Frontal cortex (tissue), 4 donors: ENCODE results near the gene PROSER3. TPM values are rescaled to one million over a fixed set of nuclear protein-coding genes. Genes with fewer than 3 reads are reported as not detected.

Source experiments
- DNase-seq, 2 donors: peaks; one replicate each; pipeline ENCODE4 v3.0.0; 2012; ENCODE audit warnings: low spot score in 2 of 2
- FAIRE-seq: peaks from 2 replicates; lab custom pipeline; 2012; peaks lifted over from hg19 to GRCh38; lab: Jason Lieb, UNC
- total RNA-seq: library from RNA; depleted of rRNA; stranded (reverse); fragments of >200 nt; gene quantifications from one replicate; pipeline ENCODE4 v1.2.3, GENCODE V29; 2014
- donor health status: control.
- donor health status: control.
- donor health status: control.

Gene PROSER3
- total RNA-seq, result 3.3 TPM

DNA sequence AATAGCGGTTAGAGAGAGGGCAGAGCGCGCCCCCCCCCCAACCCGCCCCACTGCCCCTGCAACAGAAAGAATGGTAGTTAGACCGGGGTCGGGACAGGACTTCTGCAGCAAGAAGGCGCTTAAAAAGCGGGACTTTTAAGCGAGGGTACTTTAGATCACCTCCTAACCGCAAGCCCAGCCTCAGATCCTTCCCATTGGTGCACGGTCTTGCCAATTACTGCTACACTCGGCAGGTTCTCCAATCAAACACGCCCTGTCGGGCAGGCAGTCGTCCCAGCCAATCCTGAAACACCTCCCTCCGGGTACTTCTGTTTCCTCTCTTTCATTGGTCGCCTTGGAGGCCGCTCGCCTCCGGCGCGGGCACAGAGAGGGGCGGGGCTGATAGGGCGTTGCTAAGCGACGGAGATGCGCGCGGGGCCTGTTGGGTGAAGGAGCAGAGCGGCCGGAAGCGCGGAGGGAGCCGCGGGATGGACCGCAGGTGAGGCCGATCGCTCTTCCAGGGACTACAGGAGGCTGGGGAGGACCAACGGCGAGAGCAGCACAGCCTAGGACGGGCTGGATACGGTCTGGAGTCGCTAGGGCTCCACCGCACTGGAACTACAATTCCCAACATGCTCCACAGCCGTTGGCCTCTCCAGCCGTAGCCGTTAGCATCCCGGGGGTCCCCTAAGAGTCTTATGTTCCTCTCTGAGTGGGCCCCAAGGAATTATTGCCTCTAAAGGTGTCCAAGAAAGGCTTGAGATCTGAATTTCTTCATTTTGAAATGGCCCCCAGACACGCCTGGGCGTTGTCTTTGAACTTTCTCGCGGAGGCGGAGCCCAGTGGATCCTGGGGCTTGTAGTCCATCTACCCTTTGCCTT lies at the start of gene PROSER3:
PROSER3 (plus strand) TSS at position 428 of the 860 bp plus-strand sequence; CDS start at position 468, 40 bp downstream.
- DNase-seq (peak; percentile 93 to 96), FAIRE-seq (peak; percentile 98)

DNA sequence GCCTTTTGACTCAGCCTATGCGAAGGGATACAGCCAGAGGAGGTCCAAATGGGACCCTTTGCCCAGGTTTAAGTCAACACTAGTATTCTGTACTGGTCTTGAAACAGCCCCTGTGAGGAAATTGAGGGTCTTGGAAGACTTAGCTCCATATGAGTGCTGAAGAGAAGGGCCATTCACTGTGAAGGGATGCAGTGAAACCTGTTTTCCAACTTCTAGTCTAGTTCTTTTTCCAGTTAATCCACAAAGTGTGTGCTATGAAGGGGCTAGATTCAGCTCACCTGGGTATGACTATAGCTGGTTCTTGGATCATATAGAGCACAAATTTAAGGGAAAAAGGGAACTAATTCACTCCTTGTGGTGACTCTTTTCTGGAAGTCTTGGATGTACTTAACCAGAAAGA lies 49.6 kb upstream of the PROSER3 start:
- FAIRE-seq (no peak), DNase-seq (no peak)

DNA sequence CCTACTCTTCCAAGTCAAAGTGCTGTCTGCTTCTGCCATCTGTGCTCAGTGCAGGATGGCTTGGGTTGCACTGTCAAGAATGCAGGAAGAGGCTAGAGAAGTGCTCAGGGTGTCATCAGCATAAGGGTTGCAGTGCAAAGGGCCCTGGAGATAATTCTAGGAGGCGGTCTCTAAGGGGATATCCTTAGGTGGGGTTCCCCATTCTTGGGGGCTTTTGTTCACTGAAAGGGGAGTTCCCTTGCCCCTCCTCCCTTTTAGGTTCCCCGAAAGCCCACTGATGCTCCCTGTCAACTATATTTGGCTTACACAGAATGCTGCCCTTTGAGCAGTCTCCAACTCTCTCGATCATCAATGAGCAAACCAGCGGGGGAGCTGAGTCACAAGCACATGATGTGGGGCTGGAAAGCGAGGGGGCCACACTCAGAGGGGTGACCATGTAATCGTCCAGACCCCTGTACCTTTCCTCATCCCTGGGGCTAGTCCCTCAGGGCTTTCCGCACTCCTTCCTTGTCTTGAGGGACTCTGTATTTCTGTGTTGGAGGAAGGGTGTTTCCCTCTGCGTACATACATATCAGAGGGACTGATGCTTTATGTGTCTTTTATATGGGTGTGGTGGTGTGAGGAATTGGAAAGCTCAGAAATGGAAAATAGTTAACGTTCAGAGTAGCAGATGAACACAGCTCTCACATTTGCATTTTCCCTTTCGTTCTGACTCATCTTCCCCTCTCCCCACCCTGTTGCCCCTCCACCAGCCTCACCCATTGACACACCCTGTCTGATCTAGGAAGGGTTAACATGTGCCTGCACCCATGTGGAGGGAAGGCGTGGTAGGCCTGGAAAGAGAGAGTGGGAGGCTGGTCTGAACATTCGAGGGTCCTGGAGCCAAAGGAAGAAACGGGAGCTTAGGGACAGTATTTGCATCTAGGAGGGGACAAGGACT lies 46.9 kb upstream of the PROSER3 start:
- no peak for FAIRE-seq
- no peak for DNase-seq

DNA sequence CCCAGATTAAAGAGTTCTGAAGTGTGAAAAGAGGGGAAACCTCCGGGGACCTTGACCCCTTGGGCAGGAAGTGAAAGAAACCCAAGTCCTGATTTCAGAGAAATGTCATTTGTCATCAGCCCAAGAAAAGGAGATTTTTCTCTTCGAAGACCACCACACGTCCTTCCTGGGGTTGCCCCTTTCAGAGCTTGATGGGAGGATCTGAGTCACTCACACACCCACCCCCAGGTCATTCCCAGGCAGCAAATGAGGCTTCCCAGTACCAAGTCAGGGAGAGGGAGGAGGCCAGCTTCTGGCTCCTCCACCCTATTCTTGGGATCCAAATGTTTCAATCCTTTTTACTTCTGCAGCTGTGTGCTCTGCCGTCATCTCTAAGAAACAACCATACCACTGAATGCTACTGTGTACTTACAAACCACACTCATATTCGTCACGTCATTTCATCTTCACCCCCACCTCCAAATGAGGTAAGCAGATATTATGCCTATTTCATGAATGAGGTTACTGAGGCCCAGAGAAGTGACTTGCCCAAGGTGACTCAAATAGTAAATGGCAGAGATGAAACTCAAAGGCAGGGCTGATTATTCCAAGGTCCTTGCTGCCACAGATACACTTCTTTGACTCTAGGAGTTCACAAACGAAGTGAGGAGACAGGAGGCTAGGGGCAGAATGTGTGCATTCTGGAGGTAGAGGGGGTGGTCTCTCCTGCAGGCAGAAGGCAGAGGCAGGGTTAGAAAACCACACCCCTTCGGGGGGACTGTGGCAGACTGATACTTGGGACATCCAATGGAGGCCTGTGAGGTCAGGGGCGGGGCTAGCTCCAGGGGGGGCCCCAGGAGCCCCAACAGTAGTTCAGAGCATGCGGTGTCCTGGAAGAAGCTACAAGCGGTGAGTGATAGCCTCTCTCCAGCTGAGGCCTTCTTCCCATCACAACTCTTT lies 45.1 kb upstream of the PROSER3 start:
- DNase-seq, result no peak

DNA sequence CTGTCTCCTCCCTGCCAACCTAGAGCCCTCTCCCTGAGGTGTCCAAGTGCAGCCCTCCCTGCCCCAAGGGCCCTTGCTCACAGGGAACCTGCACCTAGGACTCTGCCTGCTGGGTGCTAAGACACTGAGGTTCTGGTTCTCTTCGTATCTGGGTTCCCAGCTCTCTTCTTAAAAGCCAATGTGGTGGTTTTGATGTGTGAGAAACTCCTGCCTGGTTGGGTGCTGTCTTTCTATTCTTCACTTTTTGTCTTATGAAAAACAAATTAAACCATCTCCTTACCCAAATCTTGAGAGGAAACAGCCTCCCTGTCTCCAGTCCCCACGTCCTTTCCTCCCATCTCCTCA lies 44.5 kb upstream of the PROSER3 start:
- DNase-seq, result no peak
- no peak for FAIRE-seq

More for the DNA sequence above, 45.1 kb upstream of the PROSER3 start:
- FAIRE-seq, result no peak

DNA sequence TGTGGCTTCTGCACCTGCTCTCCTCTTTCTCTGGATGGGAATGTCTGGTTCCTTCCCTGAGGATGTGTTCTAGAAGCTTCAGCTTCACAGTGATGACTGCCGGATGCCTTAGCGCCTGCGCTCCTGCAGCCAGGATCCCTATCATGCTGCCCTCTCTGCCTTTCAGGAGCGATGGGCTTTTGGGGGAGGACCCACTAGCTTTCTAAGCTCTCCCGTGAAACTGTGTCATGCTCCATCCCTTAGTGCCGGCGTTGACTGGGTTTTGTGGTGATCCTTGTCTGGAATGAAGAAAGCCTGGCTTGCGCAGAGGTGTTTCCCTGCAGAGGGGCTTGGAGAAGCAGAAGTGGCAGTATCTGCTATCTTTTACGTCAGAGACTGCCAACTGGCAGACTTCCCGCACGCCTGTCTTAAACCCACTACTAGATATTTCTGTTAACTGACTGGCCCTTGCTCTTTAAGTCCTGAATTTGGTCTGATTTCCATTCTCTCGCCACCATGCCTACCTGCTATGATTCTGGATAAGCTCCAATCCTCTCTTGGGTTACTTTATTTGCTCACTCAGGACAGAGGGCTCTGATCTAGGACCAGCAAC lies 44.0 kb upstream of the PROSER3 start:
- FAIRE-seq (no peak), DNase-seq (no peak)

DNA sequence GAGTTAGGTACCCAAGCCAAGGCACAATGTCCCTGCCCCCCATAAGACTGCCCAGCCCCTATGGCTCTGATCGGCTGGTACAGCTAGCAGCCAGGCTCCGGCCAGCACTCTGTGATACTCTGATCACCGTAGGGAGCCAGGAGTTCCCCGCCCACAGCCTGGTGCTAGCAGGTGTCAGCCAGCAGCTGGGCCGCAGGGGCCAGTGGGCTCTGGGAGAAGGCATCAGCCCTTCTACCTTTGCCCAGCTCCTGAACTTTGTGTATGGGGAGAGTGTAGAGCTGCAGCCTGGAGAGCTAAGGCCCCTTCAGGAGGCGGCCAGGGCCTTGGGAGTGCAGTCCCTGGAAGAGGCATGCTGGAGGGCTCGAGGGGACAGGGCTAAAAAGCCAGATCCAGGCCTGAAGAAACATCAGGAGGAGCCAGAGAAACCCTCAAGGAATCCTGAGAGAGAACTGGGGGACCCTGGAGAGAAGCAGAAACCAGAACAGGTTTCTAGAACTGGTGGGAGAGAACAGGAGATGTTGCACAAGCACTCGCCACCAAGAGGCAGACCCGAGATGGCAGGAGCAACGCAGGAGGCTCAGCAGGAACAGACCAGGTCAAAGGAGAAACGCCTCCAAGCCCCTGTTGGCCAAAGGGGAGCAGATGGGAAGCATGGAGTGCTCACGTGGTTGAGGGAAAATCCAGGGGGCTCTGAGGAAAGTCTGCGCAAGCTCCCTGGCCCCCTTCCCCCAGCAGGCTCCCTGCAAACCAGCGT lies 43.2 kb upstream of the PROSER3 start:
- FAIRE-seq (no peak), DNase-seq (no peak)

DNA sequence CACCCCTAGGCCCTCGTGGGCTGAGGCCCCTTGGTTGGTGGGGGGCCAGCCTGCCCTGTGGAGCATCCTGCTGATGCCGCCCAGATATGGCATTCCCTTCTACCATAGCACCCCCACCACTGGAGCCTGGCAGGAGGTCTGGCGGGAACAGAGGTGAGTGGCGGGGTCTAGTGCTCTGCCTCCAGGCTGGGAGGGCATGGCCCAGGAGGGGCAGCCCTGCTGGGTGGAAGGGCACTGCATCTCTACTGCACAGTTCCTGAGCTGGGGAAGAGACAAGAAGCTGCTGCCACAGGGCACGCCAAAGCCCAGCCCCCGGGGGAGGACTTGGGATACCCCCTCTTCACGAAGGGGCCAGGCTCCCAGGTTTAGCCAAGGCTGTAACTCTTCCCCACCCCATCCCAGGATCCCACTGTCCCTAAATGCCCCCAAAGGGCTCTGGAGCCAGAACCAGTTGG lies 42.6 kb upstream of the PROSER3 start:
- FAIRE-seq, result no peak

DNA sequence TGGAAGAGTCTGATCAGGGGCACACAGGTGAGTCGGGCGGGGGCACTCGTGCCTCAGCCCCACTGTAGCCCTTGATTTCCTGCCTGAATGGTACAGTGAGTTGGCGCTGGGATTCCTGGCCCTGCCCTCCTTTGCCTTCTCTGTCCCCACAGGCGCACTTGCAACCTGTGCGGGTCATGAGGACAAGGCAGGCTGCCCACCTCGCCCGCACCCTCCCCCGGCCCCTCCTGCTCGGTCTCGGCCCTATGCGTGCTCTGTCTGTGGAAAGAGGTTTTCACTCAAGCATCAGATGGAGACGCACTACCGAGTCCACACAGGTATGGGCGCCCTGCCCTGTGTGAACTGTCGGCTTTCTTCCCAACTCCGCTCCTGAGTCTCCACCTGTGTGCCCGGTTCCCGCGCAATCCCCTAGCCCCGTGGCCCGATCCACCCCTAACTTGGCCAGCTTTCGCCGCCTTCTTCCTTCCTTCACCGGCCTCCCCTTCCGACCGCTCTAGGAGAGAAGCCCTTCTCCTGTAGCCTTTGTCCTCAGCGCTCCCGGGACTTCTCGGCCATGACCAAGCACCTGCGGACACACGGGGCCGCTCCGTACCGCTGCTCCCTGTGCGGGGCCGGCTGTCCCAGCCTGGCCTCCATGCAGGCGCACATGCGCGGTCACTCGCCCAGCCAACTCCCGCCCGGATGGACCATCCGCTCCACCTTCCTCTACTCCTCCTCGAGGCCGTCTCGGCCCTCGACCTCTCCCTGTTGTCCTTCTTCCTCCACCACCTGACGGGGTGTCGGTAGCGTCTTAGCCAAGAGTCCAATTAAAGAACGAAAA lies 41.8 kb upstream of the PROSER3 start:
- FAIRE-seq (no peak), DNase-seq (peak in 1 of 2 donors; percentile 68)

More for the DNA sequence above, 42.6 kb upstream of the PROSER3 start:
- no peak for DNase-seq

DNA sequence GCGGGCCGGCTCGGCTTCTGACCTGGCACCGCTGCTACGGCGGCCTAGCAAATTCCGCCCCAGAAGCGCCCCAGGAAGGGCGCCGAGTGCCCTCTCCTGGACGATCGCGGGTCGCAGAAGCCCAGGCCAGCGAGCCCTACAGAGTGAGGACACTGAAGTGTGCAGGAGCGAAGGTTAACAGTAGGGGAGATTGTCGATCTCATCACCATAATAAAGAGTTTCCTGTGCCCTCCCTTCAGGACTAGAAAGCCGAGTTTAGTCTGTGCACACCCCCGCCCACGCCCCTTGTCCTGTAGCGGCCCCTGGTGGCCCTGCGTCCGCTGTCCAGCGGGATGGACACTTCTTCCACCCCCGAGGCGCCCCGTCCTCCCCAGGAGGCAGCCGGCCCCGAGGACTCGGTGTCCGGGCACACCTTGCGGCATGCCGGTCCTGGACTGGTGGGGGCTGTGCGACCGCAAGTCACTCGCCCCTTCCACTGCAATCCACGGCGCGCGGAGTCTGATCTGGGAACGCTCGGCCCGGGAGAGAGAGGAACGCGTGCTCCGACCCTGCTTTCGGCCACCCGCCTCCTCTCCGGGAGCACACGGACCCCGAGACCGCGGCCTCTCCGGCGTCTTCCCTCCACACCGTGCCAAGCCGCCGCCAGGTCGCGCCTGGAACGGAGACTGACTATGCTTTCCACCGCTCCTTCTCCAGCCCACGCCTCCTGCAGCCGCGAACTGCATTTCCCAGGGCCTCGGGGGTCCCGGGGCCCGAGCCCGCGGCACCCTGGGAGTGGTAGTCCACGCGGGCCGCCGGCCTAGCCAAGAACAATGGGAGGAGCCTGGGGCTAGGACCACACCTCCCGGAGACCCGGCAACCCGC lies 40.9 kb upstream of the PROSER3 start:
- no peak for FAIRE-seq
- peak; percentile 90 to 100 for DNase-seq

DNA sequence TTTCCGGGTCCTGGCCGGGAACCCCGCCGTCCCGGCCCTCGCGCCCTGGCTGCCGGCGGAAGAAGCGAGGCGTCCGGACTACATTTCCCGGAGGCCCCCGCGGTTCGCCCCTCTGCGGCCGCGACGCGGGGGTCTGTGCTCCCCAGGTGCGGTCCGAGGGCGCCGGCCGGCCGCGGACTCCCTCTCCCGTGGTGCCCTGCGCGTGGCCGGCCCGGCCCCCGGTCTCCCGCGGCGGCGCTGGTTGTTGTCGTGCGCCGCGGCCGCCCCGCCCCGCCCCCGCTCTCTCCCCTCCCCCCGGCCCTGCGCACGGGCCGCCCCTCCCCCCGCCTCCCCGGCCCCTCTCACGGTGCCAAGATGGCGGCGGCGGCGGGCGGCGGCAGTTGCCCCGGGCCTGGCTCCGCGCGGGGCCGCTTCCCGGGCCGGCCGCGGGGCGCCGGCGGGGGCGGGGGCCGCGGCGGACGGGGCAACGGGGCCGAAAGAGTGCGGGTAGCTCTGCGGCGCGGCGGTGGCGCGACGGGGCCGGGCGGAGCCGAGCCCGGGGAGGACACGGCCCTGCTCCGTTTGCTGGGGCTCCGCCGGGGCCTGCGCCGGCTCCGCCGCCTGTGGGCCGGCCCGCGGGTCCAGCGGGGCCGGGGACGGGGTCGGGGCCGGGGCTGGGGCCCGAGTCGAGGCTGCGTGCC lies 40.2 kb upstream of the PROSER3 start, which contains the start of gene KMT2B:
KMT2B (plus strand) TSS at position 339 of the 680 bp plus-strand sequence; CDS start at position 355, 16 bp downstream.
- DNase-seq (peak; percentile 100), FAIRE-seq (no peak)

DNA sequence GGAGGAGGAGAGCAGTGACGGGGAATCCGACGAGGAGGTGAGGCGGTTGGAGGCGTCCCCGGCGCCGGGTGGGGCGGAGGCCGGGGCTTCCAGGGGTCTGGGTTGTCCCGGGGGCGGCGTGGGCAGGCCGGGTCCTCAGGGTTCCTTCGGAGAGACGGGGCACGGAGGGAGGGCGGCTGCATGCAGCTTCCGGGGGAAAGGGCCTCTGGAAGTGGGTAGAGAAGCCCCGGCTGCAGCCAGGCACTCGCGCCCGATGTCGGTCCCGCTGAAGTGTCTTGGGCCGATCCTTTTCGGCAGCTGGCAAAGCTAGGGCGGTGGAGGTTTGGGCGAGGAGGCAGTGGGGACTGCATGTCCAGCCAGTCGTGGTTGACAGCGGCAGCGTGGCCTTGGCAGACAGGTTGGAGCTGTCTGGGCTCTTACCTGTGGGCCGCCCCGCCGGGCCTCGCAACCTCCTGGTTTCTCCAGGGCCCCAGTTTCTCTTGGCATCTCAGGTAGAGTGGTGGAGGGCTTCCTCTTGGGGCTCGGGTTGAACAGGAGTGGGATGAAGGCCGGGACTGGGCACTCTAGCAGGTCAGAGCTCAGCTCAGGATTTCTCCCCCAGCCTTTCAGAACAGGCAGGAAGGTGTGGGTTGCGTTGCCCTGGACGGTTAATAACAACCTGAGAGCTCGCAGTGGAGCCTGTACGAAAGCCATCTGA lies 39.5 kb upstream of the PROSER3 start:
- FAIRE-seq (no peak), DNase-seq (peak; percentile 59 to 63)

DNA sequence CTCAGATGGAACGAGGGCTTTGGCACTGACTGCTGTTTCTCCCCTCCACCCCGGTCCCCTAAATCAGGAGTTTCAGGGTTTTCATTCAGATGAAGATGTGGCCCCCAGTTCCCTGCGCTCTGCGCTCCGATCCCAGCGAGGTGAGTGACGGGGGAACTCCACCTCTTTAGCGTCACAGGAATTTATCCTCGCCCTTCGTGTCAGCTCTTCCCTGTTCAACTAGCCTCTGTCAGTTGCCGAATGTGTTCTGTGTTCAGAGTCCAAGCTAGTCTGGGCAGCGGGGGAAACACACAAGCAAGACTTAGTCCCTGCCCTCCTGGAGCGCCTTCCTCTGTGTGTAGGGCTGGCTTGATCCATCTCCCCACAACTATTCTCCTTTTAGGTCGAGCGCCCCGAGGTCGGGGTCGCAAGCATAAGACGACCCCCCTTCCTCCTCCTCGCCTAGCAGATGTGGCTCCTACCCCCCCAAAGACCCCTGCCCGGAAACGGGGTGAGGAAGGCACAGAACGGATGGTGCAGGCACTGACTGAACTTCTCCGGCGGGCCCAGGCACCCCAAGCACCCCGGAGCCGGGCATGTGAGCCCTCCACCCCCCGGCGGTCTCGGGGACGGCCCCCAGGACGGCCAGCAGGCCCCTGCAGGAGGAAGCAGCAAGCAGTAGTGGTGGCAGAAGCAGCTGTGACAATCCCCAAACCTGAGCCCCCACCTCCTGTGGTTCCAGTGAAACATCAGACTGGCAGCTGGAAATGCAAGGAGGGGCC lies 38.4 kb upstream of the PROSER3 start:
- FAIRE-seq (no peak), DNase-seq (no peak)

DNA sequence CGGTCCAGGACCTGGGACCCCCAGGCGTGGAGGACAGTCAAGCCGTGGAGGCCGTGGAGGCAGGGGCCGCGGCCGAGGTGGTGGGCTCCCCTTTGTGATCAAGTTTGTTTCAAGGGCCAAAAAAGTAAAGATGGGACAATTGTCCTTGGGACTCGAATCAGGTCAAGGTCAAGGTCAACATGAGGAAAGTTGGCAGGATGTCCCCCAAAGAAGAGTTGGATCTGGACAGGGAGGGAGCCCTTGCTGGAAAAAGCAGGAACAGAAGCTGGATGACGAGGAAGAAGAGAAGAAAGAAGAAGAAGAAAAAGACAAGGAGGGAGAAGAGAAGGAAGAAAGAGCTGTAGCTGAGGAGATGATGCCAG lies 37.8 kb upstream of the PROSER3 start:
- no peak for DNase-seq
- no peak for FAIRE-seq

DNA sequence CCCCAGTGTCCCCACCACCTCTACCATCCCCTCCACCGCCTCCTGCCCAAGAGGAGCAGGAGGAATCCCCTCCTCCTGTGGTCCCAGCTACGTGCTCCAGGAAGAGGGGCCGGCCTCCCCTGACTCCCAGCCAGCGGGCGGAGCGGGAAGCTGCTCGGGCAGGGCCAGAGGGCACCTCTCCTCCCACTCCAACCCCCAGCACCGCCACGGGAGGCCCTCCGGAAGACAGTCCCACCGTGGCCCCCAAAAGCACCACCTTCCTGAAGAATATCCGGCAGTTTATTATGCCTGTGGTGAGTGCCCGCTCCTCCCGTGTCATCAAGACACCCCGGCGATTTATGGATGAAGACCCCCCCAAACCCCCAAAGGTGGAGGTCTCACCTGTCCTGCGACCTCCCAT lies 37.3 kb upstream of the PROSER3 start:
- DNase-seq (no peak), FAIRE-seq (no peak)
